HEK293T (cell line): ENCODE data around the gene APBB2.

ENCODE experiments used
- L3MBTL2 ChIP-seq: fragments of 450-650 bp; conservative IDR thresholded peaks from 2 replicates; pipeline ENCODE4 v1.6.1; 2016; ENCODE audit warnings: mild to moderate bottlenecking
- TARDBP ChIP-seq: fragments of 450-650 bp; IDR thresholded peaks from 2 replicates; pipeline ENCODE4 v1.6.1; 2016

DNA sequence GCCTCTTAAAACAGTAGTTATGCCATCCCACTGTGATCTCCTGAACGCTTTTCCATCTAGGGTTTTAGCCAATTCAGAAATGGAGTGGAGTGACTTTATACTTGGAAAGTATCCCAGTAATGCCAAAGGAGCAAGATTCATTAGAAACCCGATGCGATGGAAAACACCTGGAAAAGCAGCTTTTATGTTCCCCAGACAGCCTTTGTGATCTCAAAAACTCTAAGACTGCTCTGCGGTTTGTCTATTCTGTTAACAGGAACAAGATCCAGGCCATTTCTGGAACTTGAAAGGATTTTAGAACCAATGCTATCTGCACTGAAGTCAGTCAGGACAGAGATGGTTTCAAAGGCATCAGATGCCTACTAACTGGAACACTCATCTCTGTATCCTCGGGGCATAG, 145.1 kb downstream of the APBB2 start:
- TF ChIP-seq TARDBP (no peak), L3MBTL2 (no peak)
